ENCODE results near the gene COL26A1.

COL26A1 gene

GRCh38 chr7:101373812-101374614 lies 11.3 kb downstream of the COL26A1 start:
- no peak for DNase-seq (ENCODE audit: low read depth)

GRCh38 chr7:101374990-101375389 lies 12.3 kb downstream of the COL26A1 start:
- no peak for DNase-seq (ENCODE audit: low read depth)

- DNase-seq (ENCODE audit: low read depth): no peak
Measured at GRCh38 chr7:101376601-101377000, 13.9 kb downstream of the COL26A1 start.

- DNase-seq (ENCODE audit: low read depth): no peak
Measured at GRCh38 chr7:101377189-101377736, 14.6 kb downstream of the COL26A1 start.

DNA sequence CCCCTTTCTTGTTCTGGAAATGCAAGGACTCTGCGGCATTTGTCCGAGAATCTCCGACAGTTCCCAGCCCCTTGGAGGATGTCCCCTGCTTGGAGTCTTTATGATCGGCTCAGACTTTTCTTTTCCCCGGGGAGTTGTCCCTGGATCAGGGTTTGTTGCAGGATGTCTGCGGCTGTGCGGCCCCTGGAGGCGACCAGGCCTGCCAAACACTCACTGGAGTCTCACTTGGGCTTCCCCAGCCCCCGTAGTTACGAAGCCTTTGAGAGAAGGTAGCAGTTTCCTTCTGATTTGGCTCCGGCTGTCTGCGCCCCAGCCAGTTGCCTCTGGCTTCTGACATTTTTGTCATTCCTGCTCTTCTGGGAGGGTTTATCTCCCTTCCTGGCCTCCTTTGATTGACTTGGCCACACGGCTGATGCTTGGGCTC lies 16.1 kb downstream of the COL26A1 start:
- no peak for DNase-seq (ENCODE audit: low read depth)

- no peak for DNase-seq (ENCODE audit: low read depth)
Measured at GRCh38 chr7:101379302-101379701, 16.6 kb downstream of the COL26A1 start.

DNA sequence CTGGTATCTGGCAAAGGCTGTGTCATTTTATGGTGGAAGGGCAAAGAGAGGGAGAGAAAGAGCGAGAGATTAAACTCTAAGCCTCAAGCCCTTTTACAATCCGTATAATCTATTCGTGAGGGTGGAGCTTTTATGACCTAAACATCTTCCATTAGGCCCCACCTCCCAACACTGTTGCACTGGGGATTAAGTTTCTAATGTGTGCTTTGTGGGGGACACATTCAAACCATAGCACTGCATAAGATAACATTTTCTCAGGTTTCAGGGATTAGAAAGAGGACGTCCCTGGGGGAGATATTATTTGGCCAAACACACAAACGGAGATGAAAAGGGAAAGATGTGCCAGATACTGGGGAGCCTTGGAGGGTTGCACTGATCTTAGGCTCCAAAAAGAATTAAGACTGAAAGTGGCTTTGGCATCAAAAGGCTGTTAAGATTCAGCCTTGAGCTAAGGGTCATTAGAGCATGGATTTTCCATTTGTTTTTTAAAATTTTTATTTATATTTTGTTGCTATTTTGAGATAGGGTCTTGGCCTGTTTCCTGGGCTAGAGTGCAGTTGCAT lies 19.0 kb downstream of the COL26A1 start:
- DNase-seq (ENCODE audit: low read depth): no peak

- DNase-seq (ENCODE audit: low read depth): no peak
Measured at GRCh38 chr7:101382937-101383336, 20.3 kb downstream of the COL26A1 start.

GRCh38 chr7:101386177-101386557 lies 23.5 kb downstream of the COL26A1 start:
- DNase-seq (ENCODE audit: low read depth): no peak

GRCh38 chr7:101386558-101387231 lies 24.0 kb downstream of the COL26A1 start:
- no peak for DNase-seq (ENCODE audit: low read depth)

DNA sequence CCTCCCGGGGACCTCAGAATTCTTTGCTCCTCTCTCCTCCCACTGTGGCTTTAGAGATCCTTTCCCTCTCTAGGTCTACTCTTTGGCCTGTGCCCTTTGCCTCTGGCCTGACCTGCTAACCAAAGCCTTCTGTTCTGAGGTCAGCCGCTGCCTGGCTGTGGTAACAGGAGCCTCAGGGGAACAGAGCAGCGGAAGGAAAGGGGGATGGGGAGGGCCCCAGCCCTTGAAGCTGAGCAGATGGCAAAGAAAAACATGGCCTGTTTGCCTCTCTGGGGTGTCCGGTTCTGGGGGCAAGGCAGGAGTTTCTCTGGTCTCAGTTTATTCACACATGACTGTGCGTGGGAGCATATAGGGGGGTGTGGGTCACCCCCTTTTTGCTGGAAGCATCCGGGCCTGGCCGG lies 28.2 kb downstream of the COL26A1 start:
- no peak for DNase-seq (ENCODE audit: low read depth)

DNA sequence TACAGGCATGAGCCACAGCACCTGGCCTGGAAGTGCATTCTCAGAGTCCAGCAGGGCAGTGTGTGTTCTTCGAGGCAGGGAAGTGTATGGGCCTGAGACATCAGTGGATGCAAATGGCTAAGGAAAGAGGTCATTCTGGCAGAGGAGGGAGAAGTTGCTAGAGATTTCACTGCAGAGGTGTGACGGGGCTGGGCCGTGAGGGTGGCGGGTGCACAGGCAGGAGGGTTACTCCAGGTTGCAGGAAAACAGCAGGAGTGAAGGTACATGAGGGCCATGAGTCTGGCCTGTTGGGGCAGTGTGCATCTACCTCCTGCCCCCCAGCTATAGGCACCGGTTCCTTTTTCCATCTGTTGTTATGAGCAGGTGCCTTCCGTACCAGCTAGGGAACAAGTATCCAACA lies 29.3 kb downstream of the COL26A1 start:
- no peak for DNase-seq (ENCODE audit: low read depth)

DNA sequence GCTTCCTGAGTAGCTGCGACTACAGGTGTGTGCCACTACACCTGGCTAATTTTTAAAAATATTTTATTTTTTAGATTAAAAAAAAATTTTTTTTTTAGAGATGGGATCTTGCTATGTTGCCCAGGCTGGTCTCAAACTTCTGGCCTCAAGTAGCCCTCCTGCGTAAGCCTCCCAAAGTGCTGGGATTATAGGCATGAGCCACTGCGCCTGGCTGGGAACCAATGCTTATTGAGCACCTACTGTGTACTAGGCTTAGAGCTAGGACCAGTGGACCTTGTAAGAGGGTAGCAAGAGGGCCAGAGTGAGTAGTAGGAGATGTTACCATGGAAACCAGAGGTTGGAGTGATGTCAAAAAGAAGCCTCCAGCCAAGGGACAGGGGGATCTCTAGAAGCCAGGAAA lies 31.2 kb downstream of the COL26A1 start:
- DNase-seq (ENCODE audit: low read depth): no peak

DNA sequence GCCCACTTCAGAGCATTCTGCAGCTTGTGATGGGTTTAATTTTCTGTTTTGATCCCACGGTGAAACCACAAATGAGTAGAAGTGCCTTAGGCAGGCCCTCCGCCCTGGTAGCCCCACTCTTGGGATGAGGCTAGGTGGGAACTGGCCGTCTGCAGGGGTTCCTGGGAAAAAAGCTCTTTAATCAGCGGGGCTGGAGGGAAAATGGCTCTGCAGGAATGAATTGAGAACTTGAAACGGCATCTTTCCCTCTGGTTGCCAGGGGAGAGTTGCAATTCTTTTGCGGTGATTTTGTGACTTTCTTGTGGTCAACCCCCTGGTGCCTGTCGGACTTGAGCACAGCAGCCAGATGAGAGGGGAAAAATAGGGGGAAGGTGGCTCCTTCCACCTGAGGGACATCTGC lies 32.7 kb downstream of the COL26A1 start:
- no peak for DNase-seq (ENCODE audit: low read depth)

DNA sequence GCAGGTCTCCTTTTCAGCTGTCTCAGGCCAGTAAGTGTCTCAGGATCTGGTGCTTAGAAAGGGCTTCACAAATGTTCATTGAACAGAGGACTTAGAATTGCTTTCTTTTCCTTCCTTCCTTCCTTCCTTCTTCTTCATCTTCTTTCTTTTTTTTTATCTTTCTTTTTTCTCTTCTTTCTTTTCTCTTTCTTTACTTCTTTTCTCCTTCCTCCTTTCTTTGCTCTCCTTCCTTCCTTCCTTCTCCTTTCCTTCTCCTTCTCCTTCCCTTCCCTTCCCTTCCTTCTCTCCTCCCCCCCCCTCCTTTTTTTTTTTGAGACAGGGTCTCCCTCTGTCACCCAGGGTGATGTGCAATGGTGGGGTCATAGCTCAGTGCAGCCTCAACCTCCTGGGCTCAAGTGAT lies 34.6 kb downstream of the COL26A1 start:
- no peak for DNase-seq (ENCODE audit: low read depth)

DNA sequence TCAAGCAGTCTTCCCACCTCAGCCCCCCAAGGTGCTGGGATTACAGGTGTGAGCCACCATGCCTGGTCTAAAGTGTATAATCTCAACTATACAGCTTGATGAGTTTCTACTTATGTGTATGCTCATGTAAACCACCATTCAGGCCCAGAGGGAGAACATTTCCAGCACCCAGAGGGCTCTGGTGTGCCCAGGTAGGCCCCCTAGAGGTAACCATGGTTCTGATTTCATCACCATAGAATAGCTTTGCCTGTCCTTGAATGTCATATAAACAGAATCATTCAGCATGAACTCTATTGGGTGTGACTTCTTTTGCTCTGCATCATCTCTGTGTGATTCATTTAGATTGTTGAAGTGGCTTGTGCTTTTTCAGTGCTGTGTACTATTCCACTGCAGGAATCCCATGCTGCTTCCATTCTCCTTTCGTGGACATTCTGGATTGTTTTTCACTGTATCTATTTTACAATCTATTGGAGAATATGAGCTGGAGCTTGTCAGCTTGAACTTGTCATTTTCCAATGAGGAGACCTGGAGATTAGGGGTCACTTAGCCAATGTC lies 35.2 kb downstream of the COL26A1 start:
- DNase-seq (ENCODE audit: low read depth): no peak

GRCh38 chr7:101398396-101399289 lies 36.0 kb downstream of the COL26A1 start:
- DNase-seq (ENCODE audit: low read depth): no peak

- DNase-seq (ENCODE audit: low read depth): no peak
Measured at GRCh38 chr7:101399759-101400158, 37.1 kb downstream of the COL26A1 start.

GRCh38 chr7:101400751-101401150 lies 38.1 kb downstream of the COL26A1 start:
- DNase-seq (ENCODE audit: low read depth): no peak

DNA sequence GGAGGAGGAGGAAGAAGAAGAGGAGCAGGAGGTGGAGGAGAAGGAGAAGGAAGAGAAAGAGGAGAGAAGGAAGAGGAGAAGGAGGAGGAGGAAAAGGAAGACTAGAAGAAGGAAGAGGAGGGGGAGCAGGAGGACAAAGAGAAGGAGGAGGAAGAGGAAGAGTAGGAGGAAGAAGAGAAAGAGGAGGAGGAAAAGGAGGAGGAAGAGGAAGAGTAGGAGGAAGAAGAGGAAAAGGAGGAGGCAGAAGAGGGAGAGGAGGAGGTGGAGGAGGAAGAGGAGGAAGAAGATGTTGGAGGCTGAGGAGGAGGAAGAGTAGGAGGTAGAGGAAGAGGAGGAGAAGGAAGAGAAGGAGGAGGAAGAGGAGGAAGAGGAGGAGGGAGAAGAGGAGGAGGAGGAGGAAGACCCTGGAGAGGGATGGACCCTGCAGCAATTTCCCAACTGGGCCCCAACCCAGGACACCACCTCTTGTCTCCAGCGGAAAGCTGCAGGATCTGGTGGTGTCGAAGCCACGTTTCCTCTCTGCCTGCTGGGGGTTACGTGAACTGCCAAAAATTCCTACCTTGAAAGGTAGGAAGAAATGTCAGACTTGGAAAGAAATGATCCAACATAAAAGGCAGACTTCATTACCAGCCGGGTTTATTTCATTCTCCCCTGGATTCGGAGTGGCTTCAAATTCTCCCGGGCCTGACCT lies 38.9 kb downstream of the COL26A1 start:
- DNase-seq (ENCODE audit: low read depth): no peak

Data from activated gamma-delta T cell treated with anti-CD3 and anti-CD28 coated beads, Interleukin-2, amount 50 U/mL, for 16 hours (primary cell).